Measurements from ENCODE around the gene SCAMP4. TPM values are rescaled to one million over a fixed set of nuclear protein-coding genes. Genes with fewer than 3 reads are reported as not detected.

The SCAMP4 gene
- total and polyA plus RNA-seq, 9 of the 15 experiments (the other 6 are each of a cell fraction or from before 2014, with no cell fraction given) = 0.81 to 45.9 (median 12.8) TPM

DNA sequence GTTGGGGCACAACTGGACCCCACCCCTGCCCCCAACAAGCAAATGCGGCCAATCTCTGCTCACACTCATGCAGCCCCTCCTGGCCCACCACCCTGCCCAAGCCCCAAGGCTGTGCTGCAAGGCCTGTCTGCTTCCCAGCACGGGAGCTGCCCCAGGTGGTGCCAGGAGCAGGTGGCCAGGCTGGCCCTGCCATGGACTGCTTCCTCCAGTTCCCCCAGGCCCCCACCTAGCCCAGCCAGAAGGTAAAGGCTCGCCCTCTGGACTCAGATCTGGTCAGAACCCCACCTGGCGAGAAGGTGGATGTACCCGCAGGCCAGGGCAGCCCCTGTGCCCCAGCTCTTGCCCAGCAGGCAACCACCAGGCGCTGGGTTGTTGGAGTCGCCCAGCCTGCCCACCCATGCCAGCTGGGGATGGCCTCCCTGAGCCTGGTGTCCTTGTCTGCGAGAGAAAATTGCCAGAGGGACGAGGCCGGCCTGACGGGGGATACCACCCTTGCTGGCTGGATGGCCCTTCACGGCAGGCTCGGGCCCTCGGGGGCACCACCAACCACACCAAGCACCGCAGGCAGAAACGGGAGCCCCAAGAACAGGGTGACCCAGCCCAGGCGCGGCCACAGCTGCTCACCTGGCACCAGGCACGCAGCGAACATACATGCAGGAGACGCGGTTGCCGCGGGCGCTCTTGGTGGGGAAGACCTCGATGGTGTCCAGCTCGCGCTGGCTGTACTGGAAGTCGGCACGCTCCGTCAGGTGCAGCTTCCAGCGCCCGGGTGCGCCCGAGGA lies 24.4 kb upstream of the SCAMP4 start:
- ChIA-PET CTCF (ENCODE audit: low intra/inter-chr PET ratio) (no interaction called here), POLR2A (interaction anchor here (1.3 kb wide), 1 partner anchor 9 kb away, joined by 4 read pairs; no protein-coding TSS in a partner anchor)
- in situ Hi-C loops (cut with MboI) = no loop called here
- ATAC-seq (no peak), DNase-seq (ENCODE audit: extremely low read depth in 1 of 4, low spot score in 3 of 4) (no peak), FAIRE-seq (no peak)
- no peak overlapping the region for H3K4me3 ChIP-seq
- H3K36me3 ChIP-seq (ENCODE audit: control insufficient read depth, insufficient read depth, low read length) = peaks cover 27% of the 10 kb centered on the region; the same call in 2 of the 3 replicates
- intact Hi-C loops (cut with micrococcal nuclease) = no loop called here
- no peaks in the 10 kb centered on the region for H3K9me3 ChIP-seq (replicated peaks; ENCODE audit: control insufficient read depth, insufficient read depth, low read depth, low read length)
- H3K9ac ChIP-seq (ENCODE audit: insufficient read depth in 1 of 2, low read depth in 2 of 2, low read length in 2 of 2) = peak overlapping the region in 1 of 2 experiments; percentile 55; a peak in 1 of 4 replicates
- TF ChIP-seq PHF20 (IDR thresholded peaks at IDR 0.05; ENCODE audit: partially characterized antibody) (no peak), ZNF75A (CRISPR knock-in tag; IDR thresholded peaks at IDR 0.05) (no peak), ZFP1 (CRISPR knock-in tag; IDR thresholded peaks at IDR 0.05) (no peak), ZNF121 (CRISPR knock-in tag; conservative IDR thresholded peaks at IDR 0.05) (no peak), YY1 (IDR thresholded peaks at IDR 0.05; ENCODE audit: borderline replicate concordance in 1 of 3, control insufficient read depth in 1 of 3, extremely low read depth in 1 of 3, insufficient read depth in 3 of 3, insufficient read length in 1 of 3, insufficient replicate concordance in 2 of 3, low read depth in 1 of 3, low read length in 2 of 3) (no peak), ZC3H11A (IDR thresholded peaks at IDR 0.05; ENCODE audit: low read depth, low read length) (no peak)
- TF ChIP-seq, protein P1, sequence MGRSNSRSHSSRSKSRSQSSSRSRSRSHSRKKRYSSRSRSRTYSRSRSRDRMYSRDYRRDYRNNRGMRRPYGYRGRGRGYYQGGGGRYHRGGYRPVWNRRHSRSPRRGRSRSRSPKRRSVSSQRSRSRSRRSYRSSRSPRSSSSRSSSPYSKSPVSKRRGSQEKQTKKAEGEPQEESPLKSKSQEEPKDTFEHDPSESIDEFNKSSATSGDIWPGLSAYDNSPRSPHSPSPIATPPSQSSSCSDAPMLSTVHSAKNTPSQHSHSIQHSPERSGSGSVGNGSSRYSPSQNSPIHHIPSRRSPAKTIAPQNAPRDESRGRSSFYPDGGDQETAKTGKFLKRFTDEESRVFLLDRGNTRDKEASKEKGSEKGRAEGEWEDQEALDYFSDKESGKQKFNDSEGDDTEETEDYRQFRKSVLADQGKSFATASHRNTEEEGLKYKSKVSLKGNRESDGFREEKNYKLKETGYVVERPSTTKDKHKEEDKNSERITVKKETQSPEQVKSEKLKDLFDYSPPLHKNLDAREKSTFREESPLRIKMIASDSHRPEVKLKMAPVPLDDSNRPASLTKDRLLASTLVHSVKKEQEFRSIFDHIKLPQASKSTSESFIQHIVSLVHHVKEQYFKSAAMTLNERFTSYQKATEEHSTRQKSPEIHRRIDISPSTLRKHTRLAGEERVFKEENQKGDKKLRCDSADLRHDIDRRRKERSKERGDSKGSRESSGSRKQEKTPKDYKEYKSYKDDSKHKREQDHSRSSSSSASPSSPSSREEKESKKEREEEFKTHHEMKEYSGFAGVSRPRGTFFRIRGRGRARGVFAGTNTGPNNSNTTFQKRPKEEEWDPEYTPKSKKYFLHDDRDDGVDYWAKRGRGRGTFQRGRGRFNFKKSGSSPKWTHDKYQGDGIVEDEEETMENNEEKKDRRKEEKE (IDR thresholded peaks at IDR 0.05; ENCODE audit: borderline replicate concordance in 1 of 2, control insufficient read depth in 1 of 2, low read depth in 2 of 2, low read length in 1 of 2) = no peak
- peaks cover 27 to 66% of the 10 kb centered on the region in 2 experiments for H3K4me1 ChIP-seq (replicated peaks in 1 of 2; ENCODE audit: control insufficient read depth in 2 of 2, insufficient read depth in 2 of 2, low read length in 2 of 2)
- H3K27me3 ChIP-seq (ENCODE audit: control insufficient read depth in 2 of 2, insufficient read depth in 2 of 2, low read length in 2 of 2) = no peaks in the 10 kb centered on the region
- peaks cover 51% of the 10 kb centered on the region for H3K79me2 ChIP-seq (ENCODE audit: control insufficient read depth, insufficient read depth, low read length)
- BruUV-seq (replicated peaks) = no TSS peak
- peaks cover 37% of the 10 kb centered on the region; the same call in 1 of the 2 replicates for H4K20me1 ChIP-seq (replicated peaks; ENCODE audit: control insufficient read depth, insufficient read depth, low read length)
- H2AFZ ChIP-seq (ENCODE audit: low read depth, low read length) = no peak overlapping the region
- H3K27ac ChIP-seq (ENCODE audit: extremely low read depth, low read depth, low read length) = no peak overlapping the region
- no peak overlapping the region for H3K4me2 ChIP-seq (ENCODE audit: insufficient read depth, low read length)
- WGBS (ENCODE audit: insufficient coverage, low coverage, missing lambda C conversion rate) = 82% methylated on average over 20 of the region's 35 CpGs
- peaks cover 14% of the 10 kb centered on the region for H3K9me1 ChIP-seq (ENCODE audit: control insufficient read depth, insufficient read depth, low read length)

Measured in K562 (cell line).